Hepatocyte (in vitro differentiated cells): ENCODE results near the gene VWF.

Experiments
- EZH2 ChIP-seq: fragments of 200-600 bp; sonication (generic); IDR thresholded peaks from 2 replicates; pipeline ENCODE4 v1.6.1; 2016; ENCODE audit warnings: antibody characterized with exemption, mild to moderate bottlenecking, borderline replicate concordance
- EZH2phosphoT487 ChIP-seq: fragments of 200-600 bp; sonication (generic); IDR thresholded peaks from one replicate; pipeline ENCODE4 v1.6.1; 2018; ENCODE audit warnings: antibody characterized with exemption, mild to moderate bottlenecking, low read depth, moderate library complexity; ENCODE audit not compliant: unreplicated experiment, severe bottlenecking
- TF ChIP-seq, protein P1 (sequence below): fragments of 200-600 bp; sonication (generic); IDR thresholded peaks from 2 replicates; pipeline ENCODE4 v1.5.1; 2016; ENCODE audit warnings: antibody characterized with exemption, mild to moderate bottlenecking; ENCODE audit not compliant: poor library complexity

DNA sequence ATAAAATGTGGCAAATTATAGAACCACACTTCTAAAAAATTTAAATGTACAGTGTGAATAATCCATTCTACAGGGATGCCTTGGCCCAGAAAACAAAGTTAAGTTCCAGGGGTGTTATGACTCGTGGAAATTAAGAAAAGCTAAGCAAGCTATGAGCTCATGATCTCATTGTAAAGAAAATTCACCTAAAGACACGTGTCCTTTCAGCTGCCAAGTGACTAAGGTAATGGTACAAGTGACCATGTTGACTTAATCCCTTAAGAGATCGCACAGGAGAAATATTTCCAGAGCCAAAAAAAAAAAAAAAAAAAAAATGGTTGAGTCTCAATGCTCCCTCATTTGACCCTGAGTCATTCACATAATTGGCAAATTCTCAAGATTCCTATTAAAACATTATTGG, 128.0 kb downstream of the VWF start:
- TF ChIP-seq, protein P1, sequence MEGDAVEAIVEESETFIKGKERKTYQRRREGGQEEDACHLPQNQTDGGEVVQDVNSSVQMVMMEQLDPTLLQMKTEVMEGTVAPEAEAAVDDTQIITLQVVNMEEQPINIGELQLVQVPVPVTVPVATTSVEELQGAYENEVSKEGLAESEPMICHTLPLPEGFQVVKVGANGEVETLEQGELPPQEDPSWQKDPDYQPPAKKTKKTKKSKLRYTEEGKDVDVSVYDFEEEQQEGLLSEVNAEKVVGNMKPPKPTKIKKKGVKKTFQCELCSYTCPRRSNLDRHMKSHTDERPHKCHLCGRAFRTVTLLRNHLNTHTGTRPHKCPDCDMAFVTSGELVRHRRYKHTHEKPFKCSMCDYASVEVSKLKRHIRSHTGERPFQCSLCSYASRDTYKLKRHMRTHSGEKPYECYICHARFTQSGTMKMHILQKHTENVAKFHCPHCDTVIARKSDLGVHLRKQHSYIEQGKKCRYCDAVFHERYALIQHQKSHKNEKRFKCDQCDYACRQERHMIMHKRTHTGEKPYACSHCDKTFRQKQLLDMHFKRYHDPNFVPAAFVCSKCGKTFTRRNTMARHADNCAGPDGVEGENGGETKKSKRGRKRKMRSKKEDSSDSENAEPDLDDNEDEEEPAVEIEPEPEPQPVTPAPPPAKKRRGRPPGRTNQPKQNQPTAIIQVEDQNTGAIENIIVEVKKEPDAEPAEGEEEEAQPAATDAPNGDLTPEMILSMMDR = no peak
- TF ChIP-seq EZH2phosphoT487 = no peak
- no peak for TF ChIP-seq EZH2
